Measurements from ENCODE around the gene MYL4.
A peak's percentile ranks its signal among the peaks of the same experiment; 100 is the strongest.
"Not testable (repeated sequence)": the region's sequence is repeated elsewhere in the genome, so short reads cannot be mapped to it uniquely, and the experiment has no call there.

Gene MYL4

GRCh38 chr17:47221154-47221553 lies 12.0 kb downstream of the MYL4 start:
- no peak for DNase-seq (ENCODE audit: low spot score)

- DNase-seq (ENCODE audit: low spot score), result no peak
Measured at GRCh38 chr17:47222047-47222446, 12.9 kb downstream of the MYL4 start.

GRCh38 chr17:47223007-47223406 lies 13.9 kb downstream of the MYL4 start:
- DNase-seq (ENCODE audit: low spot score), result peak; percentile 96

- no peak for DNase-seq (ENCODE audit: low spot score)
Measured at GRCh38 chr17:47223460-47223859, 14.3 kb downstream of the MYL4 start.

GRCh38 chr17:47224077-47224476 lies 14.9 kb downstream of the MYL4 start:
- not testable (repeated sequence) for DNase-seq (ENCODE audit: low spot score)

GRCh38 chr17:47224966-47225365 lies 15.8 kb downstream of the MYL4 start:
- DNase-seq (ENCODE audit: low spot score), result peak; percentile 63

GRCh38 chr17:47225436-47225858 lies 16.3 kb downstream of the MYL4 start:
- DNase-seq (ENCODE audit: low spot score), result peak; percentile 99

GRCh38 chr17:47225911-47226688 lies 17.0 kb downstream of the MYL4 start:
- no peak for DNase-seq (ENCODE audit: low spot score)

GRCh38 chr17:47227862-47228261 lies 18.7 kb downstream of the MYL4 start:
- DNase-seq (ENCODE audit: low spot score), result no peak

- peak; percentile 92 for DNase-seq (ENCODE audit: low spot score)
Measured at GRCh38 chr17:47229535-47230443, 20.6 kb downstream of the MYL4 start.

- no peak for DNase-seq (ENCODE audit: low spot score)
Measured at GRCh38 chr17:47230864-47231263, 21.7 kb downstream of the MYL4 start.

GRCh38 chr17:47231334-47231733 lies 22.2 kb downstream of the MYL4 start:
- DNase-seq (ENCODE audit: low spot score), result no peak

- DNase-seq (ENCODE audit: low spot score), result no peak
Measured at GRCh38 chr17:47231866-47232265, 22.7 kb downstream of the MYL4 start.

GRCh38 chr17:47232465-47232864 lies 23.3 kb downstream of the MYL4 start:
- DNase-seq (ENCODE audit: low spot score), result no peak

GRCh38 chr17:47235506-47235905 lies 26.4 kb downstream of the MYL4 start:
- no peak for DNase-seq (ENCODE audit: low spot score)

- no peak for DNase-seq (ENCODE audit: low spot score)
Measured at GRCh38 chr17:47235923-47236322, 26.8 kb downstream of the MYL4 start.

- DNase-seq (ENCODE audit: low spot score), result no peak
Measured at GRCh38 chr17:47237841-47238240, 28.7 kb downstream of the MYL4 start.

- DNase-seq (ENCODE audit: low spot score), result no peak
Measured at GRCh38 chr17:47238321-47239010, 29.3 kb downstream of the MYL4 start.

GRCh38 chr17:47239619-47239966 lies 30.4 kb downstream of the MYL4 start:
- no peak for DNase-seq (ENCODE audit: low spot score)

GRCh38 chr17:47239967-47240651 lies 31.0 kb downstream of the MYL4 start:
- DNase-seq (ENCODE audit: low spot score), result peak; percentile 100

GRCh38 chr17:47240806-47241205 lies 31.7 kb downstream of the MYL4 start:
- no peak for DNase-seq (ENCODE audit: low spot score)

- no peak for DNase-seq (ENCODE audit: low spot score)
Measured at GRCh38 chr17:47242648-47243047, 33.5 kb downstream of the MYL4 start.
